ENCODE results near the gene DUSP12. TPM values are rescaled to one million over a fixed set of nuclear protein-coding genes. Genes with fewer than 3 reads are reported as not detected.

Gene DUSP12
- total RNA-seq, 1 donor from 2014 or later, result 23.5 TPM

GRCh38 chr1:161725908-161726472, 23.6 kb upstream of the DUSP12 start:
- Mint-ChIP-seq H3K27ac (peak overlapping the region; percentile 87), H3K4me1 (peaks cover 37% of the 10 kb centered on the region), H3K36me3 (no peaks in the 10 kb centered on the region), H3K9me3 (no peaks in the 10 kb centered on the region), H3K4me3 (peak overlapping the region; percentile 86), H3K27me3 (ENCODE audit: low read depth) (peaks cover 38% of the 10 kb centered on the region)
- TF ChIP-seq CTCF (IDR thresholded peaks at IDR 0.05; ENCODE audit: unreplicated experiment), result no peak
- DNase-seq (ENCODE audit: low spot score in 2 of 2, unreplicated experiment in 2 of 2), result peak; percentile 29 to 63

DNA sequence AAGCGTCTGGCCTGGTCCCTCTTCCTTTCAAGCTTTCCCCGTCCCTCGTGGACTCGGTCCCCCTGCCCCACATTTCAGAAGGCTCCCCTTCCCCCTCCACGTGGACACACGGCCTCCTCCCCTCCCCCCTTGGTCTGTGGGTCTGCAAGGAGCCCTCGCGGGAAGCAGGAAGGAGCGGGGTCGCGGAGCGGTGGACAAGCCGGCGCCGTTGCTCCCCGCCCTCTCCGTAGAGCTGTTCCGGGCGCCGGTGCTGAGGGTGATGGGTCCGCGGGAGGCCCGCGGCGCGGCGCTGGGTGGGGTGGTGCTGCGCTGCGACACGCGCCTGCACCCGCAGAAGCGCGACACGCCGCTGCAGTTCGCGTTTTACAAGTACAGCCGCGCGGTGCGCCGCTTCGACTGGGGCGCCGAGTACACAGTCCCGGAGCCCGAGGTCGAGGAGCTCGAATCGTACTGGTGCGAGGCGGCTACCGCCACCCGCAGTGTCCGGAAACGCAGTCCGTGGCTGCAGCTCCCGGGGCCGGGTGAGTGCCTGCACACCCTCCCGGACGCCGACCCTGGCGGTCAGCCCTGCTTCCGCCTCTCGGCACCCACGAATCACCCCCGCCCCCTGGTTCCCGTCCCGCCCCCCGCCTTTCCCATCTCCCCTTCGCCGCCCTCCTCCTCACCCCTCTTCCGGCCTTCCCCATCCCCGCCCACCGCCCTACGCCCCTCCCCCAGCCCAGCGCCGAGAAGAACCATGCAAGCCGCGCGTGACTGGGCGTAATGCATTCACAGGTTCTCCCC, 22.9 kb upstream of the DUSP12 start:
- no peak for TF ChIP-seq CTCF (IDR thresholded peaks at IDR 0.05; ENCODE audit: unreplicated experiment)
- peaks cover 43% of the 10 kb centered on the region for H3K4me1 Mint-ChIP-seq
- peaks cover 31% of the 10 kb centered on the region for H3K27me3 Mint-ChIP-seq (ENCODE audit: low read depth)
- no peaks in the 10 kb centered on the region for H3K36me3 Mint-ChIP-seq
- no peaks in the 10 kb centered on the region for H3K9me3 Mint-ChIP-seq
- H3K4me3 Mint-ChIP-seq, result peak overlapping the region; percentile 86
- peak; percentile 71 to 79 for DNase-seq (ENCODE audit: low spot score in 2 of 2, unreplicated experiment in 2 of 2)
- H3K27ac Mint-ChIP-seq, result peak overlapping the region; percentile 87

GRCh38 chr1:161727256-161727924, 22.2 kb upstream of the DUSP12 start:
- Mint-ChIP-seq H3K27ac (peak overlapping the region; percentile 86), H3K4me1 (peaks cover 46% of the 10 kb centered on the region), H3K27me3 (ENCODE audit: low read depth) (peaks cover 24% of the 10 kb centered on the region), H3K9me3 (no peaks in the 10 kb centered on the region), H3K4me3 (peak overlapping the region; percentile 86), H3K36me3 (no peaks in the 10 kb centered on the region)
- no peak for TF ChIP-seq CTCF (IDR thresholded peaks at IDR 0.05; ENCODE audit: unreplicated experiment)
- DNase-seq (ENCODE audit: low spot score in 2 of 2, unreplicated experiment in 2 of 2), result no peak

DNA sequence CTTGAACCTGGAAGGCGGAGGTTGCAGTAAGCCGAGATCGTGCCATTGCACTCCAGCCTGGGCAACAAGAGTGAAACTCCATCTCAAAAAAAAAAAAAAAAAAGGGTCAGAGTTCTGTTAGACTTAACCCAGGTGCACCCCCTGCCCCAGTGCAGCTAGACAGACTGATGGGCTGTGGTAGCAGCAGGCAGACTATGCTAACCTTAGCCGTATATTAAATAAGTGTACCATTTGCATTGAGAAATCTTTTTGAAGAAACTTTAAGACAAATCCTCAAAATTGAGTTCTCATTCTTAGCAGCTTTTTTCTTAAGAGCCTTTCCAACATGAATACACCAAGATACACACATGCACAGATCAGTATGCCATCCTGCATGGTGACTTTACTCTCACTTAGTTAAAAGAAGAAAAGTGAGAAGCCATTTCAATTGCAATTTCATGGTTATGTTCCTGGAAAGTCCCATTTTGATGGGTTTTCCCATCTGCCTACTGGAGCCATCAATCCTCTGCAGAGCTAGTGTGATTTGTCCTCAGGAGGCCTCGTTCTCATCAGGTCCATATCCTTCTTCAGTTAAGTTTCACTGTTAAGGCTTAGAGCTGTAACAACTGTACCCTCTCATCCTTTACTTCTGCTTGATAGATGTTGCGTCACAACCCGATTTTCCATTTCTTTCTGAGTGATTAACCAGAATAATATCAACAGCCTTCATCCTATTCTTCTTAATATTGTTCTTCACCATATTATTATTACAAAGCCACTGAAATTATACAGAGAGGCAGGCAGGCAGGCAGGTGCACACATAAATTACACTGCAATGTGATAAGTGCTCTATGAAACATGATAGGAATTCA, 21.0 kb upstream of the DUSP12 start:
- Mint-ChIP-seq H3K4me3 (peak overlapping the region; percentile 40), H3K9me3 (no peaks in the 10 kb centered on the region)

More for the DNA sequence above, 21.0 kb upstream of the DUSP12 start:
- Mint-ChIP-seq H3K27me3 (ENCODE audit: low read depth) (peaks cover 12% of the 10 kb centered on the region), H3K27ac (peak overlapping the region; percentile 2), H3K4me1 (peaks cover 53% of the 10 kb centered on the region), H3K36me3 (no peaks in the 10 kb centered on the region)
- DNase-seq (ENCODE audit: low spot score in 2 of 2, unreplicated experiment in 2 of 2), result no peak
- no peak for TF ChIP-seq CTCF (IDR thresholded peaks at IDR 0.05; ENCODE audit: unreplicated experiment)

Data from mesothelial cell of epicardium (in vitro differentiated cells).